Mammary epithelial cell (primary cell): ENCODE results near the gene STEAP2.

Experiments used
- CTCF ChIP-seq, 2 donors: IDR thresholded peaks in 1 of 2; conservative IDR thresholded peaks in 1 of 2; 2 replicates each; pipeline ENCODE4 v1.5.1; 2011 to 2012; ENCODE audit warnings: inconsistent platforms in 2 of 2, low read length in 2 of 2, mild to moderate bottlenecking in 2 of 2, control low read depth in 1 of 2, low read depth in 1 of 2; ENCODE audit not compliant: insufficient read depth in 1 of 2; ENCODE audit errors: extremely low read depth in 1 of 2
- EZH2 ChIP-seq: IDR thresholded peaks from 2 replicates; pipeline ENCODE4 v1.6.1; 2012; ENCODE audit warnings: low read length, inconsistent platforms, borderline replicate concordance

GRCh38 chr7:90262438-90262837, 50.9 kb downstream of the STEAP2 start:
- TF ChIP-seq CTCF (conservative IDR thresholded peaks at IDR 0.05 in 1 of 2, IDR thresholded peaks at IDR 0.05 in 1 of 2; ENCODE audit: extremely low read depth in 1 of 2, insufficient read depth in 1 of 2, low read depth in 1 of 2, low read length in 2 of 2) (peak; percentile 32 to 54), EZH2 (no peak)
